ENCODE measurements around the gene OR13C5.

- TF ChIP-seq POLR2A (IDR thresholded peaks at IDR 0.05; ENCODE audit: low read length) = no peak
- no peak for TF ChIP-seq BHLHE40 (IDR thresholded peaks at IDR 0.05; ENCODE audit: low read depth, low read length)
- TF ChIP-seq CEBPB (IDR thresholded peaks at IDR 0.05) = no peak
- TF ChIP-seq CHD2 (IDR thresholded peaks at IDR 0.05; ENCODE audit: low read length, partially characterized antibody) = no peak
- TF ChIP-seq RFX5 (IDR thresholded peaks at IDR 0.05) = no peak
- no peak for TF ChIP-seq CTCF (IDR thresholded peaks at IDR 0.05)
- no peak for TF ChIP-seq KDM1A (IDR thresholded peaks at IDR 0.05; ENCODE audit: low read depth)
These were observed 43.7 kb downstream of the OR13C5 start for GRCh38 chr9:104555521-104555920.

Measured in A549 (cell line).